Type B pancreatic cell (in vitro differentiated cells): ENCODE data around the gene VEGFC. TPM values are rescaled to one million over a fixed set of nuclear protein-coding genes. Genes with fewer than 3 reads are reported as not detected.

Experiments
- DNase-seq: peaks from one replicate; pipeline ENCODE4 v3.0.0; 2021; ENCODE audit warnings: mixed read lengths; ENCODE audit not compliant: unreplicated experiment; ENCODE audit errors: extremely low spot score
- H3K27ac Mint-ChIP-seq: 2 replicates; pipeline ENCODE4 v1.8.0; 2021; ENCODE audit warnings: mild to moderate bottlenecking, mixed read lengths
- H3K27me3 Mint-ChIP-seq: 2 replicates; pipeline ENCODE4 v1.8.0; 2021; ENCODE audit warnings: mixed read lengths
- H3K36me3 Mint-ChIP-seq: 2 replicates; pipeline ENCODE4 v1.8.0; 2021; ENCODE audit warnings: mixed read lengths
- H3K4me1 Mint-ChIP-seq: one replicate; pipeline ENCODE4 v1.8.0; 2021; ENCODE audit warnings: mixed read lengths; ENCODE audit not compliant: unreplicated experiment
- H3K4me3 Mint-ChIP-seq: 2 replicates; pipeline ENCODE4 v1.8.0; 2021; ENCODE audit warnings: mild to moderate bottlenecking, mixed read lengths
- H3K9me3 Mint-ChIP-seq: 2 replicates; pipeline ENCODE4 v1.8.0; 2021; ENCODE audit warnings: mixed read lengths
- CTCF ChIP-seq: fragments of 200-600 bp; sonication (generic); conservative IDR thresholded peaks from 2 replicates; pipeline ENCODE4 v1.5.0; 2021; ENCODE audit warnings: antibody characterized with exemption, mild to moderate bottlenecking
- total RNA-seq: library from RNA; stranded (reverse); gene quantifications from 2 replicates; pipeline ENCODE4 v1.2.1, GENCODE V29; 2021; ENCODE audit warnings: low replicate concordance

Gene VEGFC
- total RNA-seq, 1 donor from 2014 or later, result 3.2 TPM

GRCh38 chr4:176636292-176636691 is 156.4 kb downstream of the VEGFC start:
- no peak overlapping the region for H3K4me3 Mint-ChIP-seq

GRCh38 chr4:176635372-176636261 is 157.1 kb downstream of the VEGFC start:
- no peak for DNase-seq
- no peak overlapping the region for H3K27ac Mint-ChIP-seq
- H3K4me1 Mint-ChIP-seq, result no peaks in the 10 kb centered on the region
- no peaks in the 10 kb centered on the region for H3K36me3 Mint-ChIP-seq
- no peak overlapping the region for H3K4me3 Mint-ChIP-seq
- no peak for TF ChIP-seq CTCF
- H3K9me3 Mint-ChIP-seq, result peaks cover 5% of the 10 kb centered on the region
- H3K27me3 Mint-ChIP-seq, result peaks cover 4% of the 10 kb centered on the region

More at GRCh38 chr4:176636292-176636691, 156.4 kb downstream of the VEGFC start:
- TF ChIP-seq CTCF, result no peak
- Mint-ChIP-seq H3K27ac (no peak overlapping the region), H3K9me3 (peaks cover 5% of the 10 kb centered on the region), H3K4me1 (no peaks in the 10 kb centered on the region), H3K27me3 (peaks cover 4% of the 10 kb centered on the region), H3K36me3 (no peaks in the 10 kb centered on the region)
- DNase-seq, result no peak
